Renal pelvis (tissue), 4 donors: ENCODE data around the gene DRAM1. TPM values are rescaled to one million over a fixed set of nuclear protein-coding genes. Genes with fewer than 3 reads are reported as not detected.

ENCODE experiments used
- DNase-seq: peaks from one replicate; pipeline ENCODE4 v3.0.0-alpha.2; 2013
- polyA plus RNA-seq, 3 donors: library from polyadenylated mRNA; unstranded; fragments of 120-200 nt; gene quantifications; one replicate each; pipeline ENCODE4 v1.2.1, GENCODE V29; 2013; ENCODE audit not compliant: insufficient read length in 3 of 3

Gene DRAM1
- polyA plus RNA-seq, 3 donors, result 15.5 to 22.0 (median 20.9) TPM

DNA sequence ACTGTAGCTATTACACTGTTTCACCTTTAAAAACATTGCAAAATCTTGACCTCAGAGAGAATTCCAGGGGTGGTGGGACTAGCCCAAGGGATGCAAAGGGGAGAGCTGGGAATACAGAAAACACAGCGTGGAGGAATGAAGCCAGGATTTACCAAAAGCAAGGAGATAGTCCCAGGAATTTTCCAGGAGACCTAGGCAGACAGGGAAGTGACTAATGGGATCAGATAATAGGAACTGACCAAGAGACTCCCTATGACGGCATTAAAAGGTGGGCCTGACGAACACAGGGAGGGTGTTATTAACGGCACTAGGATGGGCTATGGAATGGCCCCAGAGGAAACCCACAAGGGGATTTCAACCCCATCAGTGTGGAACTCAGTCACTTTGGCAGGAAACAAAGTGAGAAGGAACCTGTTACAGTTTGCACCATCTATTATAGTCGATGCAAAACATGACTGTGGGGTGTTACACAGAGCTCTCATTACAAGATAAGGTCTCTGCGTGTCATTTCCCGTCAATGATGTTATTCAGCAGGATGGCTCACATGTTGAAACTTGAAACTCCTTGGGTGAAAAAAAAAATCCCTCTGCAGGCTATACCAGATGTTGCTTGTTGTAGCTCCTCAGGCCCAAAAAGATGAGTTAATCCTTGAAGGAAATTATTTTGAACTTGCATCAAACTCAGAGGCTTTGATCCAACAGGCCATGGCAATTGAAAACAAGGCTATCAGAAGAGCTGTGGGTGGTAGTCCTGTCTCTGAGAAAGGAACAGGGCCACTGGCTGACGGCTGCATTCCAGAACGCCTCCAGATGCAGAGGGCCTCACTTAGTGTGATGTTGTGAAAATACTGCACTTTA is 58.7 kb downstream of the DRAM1 start:
- peak; percentile 39 for DNase-seq

DNA sequence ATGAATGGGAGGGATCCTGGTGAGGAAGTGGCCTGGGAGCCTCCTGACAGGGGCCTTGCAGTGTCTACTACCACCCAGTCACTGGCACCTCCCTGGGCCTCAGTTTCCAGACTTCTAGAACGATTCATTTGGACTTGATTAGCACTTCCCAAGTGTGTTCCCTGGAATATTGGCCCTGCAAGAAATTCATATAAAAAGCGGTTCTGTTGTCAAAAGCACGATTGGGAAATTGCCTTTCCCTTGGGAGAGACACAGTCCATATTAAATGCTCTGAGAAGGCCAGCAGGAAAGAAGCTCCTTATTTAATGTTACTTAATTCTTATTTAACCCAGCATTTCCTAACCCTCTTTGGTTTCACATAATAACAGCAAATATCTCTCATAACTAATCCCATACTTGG is 61.9 kb downstream of the DRAM1 start:
- DNase-seq, result no peak

DNA sequence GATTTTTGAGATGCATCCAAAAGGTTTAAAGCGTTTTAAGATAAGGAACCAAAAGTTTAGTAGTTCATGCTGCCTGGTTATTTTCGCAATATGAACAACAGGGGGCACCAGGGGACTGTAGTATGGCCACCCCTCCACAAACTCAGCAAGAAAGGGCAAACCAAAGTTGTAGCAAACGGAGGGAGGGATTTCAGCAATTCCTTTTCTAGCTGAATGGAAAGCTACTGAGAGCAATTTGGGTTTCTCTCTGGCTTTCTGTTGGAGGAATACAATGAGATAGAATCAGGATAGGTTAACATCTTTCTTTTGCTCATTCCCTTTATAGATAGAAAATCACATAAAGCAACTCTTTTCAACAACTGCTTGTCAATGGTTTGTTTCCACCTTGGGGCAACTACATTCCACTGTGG is 62.5 kb downstream of the DRAM1 start:
- DNase-seq, result peak; percentile 73

DNA sequence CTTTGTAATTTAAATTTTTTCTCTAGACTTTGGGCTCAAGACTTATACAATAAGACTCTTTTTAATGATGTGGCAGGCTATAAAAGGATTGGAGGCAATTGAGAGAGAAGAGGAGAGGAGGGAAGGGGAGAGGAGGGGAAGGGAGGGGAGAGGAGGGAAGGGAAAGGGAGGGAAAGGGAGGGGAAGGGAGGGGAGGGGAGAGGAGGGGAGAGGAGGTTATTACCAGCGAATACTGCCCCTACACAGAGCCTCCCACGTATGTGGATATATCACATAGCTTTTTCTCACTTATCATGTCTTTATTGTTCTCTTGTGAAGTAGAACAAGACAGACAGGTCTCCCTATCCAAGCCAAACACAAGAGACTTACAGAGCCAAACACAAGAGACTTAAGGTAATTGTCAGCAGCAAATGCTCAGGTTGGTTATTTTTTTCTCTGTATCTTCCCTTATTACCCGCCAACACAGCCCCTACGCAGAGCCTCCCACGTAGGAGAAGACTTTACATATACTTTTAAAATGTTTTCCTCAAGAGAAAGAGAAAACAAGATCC is 63.1 kb downstream of the DRAM1 start:
- DNase-seq, result peak; percentile 10

DNA sequence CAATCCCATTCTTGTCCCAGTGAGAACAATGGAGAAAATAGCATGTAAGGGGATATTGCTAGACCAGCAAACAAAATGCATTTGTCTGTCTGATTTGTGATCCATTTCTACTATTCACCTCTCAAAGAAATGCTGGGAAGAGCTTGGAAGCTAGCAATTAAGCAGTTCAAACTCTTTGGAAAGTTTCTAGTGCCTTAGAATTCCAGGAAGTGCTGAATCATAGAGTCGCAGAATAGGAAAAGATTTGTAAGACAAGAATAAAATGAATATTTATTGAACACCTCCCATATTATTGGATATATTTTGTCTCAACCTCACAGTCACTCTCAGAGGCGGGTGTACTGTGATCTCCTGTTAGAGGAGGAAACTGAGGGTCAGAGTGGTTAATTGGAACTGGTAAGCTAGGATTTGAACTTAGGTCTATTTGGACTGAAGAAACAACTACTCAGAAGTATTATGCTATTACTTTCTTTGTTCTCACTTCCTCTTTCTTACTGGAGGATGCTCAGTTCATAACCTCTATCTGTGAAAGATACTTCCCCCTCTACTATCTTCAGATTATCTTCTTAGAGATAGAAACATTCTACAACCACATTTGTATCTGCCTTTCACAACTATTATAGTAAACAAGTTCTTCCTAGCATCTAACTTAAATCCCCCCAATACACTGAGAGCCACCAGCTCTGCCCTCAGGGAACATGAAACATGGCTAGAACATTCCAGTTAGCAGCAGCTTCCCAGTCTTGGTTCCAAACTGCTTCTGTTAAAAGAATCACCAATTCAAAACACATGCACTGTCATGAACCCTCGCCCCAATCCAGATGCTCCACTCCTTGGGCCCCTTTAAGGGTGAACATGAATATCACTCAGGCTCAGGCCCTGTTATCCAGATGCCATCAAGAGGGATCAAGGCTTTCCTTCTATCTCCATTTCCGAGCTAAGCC is 64.2 kb downstream of the DRAM1 start:
- no peak for DNase-seq

DNA sequence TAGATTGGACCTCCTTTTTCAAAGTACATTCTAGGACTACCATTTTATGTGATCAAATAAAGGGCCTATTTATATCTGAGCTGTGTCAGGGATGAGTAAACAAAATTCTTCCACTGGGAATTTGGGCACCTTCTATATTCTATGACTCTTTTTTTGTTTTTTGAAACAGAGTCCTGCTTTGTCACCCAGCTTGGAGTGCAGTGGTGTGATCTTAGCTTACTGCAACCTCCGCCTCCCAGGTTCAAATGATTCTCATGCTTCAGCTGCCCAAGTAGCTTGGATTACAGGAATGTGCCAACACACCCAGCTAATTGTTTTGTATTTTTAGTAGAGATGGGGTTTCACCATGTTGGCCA is 64.8 kb downstream of the DRAM1 start:
- no peak for DNase-seq

DNA sequence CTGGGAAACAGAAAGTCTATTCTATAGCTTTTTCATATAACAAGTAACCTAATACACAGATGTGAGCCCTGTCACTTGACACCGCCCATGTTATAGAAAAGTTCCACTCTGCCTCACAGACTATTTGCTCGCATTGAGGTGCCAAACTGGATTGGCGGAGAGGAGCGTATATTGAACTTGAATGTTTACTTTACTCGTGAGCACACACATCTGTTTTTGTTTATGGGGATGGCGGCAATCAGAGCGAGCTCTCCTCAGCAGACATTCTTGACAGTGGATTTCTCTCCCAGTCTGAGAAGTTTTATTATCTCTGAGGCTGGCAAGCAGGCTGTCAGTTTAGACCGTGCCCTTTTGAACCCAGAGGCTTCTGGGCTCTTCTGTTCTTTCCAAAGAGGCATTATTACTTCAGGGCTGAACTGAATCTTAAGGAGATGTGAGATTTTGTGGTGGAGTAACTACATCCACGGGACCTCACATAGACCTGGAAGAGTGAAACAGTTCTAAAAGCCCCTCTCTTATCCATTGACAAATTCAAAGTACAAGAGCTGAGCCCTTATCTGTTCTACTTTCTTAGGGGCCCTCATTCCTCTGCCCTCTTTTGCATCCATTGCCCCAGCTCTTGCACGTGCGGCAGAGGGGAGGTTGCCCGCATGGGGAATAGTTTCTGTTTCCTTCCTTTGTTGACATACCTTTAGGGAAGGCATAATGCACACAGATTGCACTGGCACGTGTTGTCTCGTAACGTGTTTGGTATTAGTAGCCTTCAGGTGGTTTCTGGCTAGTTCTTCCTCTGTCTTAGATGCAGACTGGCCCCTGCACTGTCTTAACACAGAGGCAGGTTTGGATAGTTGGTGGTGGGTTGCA is 68.2 kb downstream of the DRAM1 start:
- peak; percentile 16 for DNase-seq

DNA sequence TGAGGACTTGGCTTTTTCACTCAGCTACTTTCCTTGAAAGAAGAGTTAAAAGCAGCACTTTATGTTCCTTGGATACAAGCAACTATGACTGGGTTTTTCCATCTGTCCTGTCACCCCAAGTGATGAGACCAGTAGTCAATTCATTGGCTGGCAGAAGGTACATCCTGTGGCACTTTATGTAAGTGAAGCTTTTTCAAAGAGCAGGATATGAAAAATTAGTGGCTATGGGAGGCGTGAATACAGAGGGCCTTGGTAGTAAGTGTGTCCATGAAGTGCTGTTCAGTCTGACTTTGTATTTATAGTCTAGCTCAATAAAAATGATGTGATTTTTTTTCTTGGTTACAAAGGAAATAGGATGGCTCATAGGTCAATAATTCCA is 68.8 kb downstream of the DRAM1 start:
- no peak for DNase-seq

DNA sequence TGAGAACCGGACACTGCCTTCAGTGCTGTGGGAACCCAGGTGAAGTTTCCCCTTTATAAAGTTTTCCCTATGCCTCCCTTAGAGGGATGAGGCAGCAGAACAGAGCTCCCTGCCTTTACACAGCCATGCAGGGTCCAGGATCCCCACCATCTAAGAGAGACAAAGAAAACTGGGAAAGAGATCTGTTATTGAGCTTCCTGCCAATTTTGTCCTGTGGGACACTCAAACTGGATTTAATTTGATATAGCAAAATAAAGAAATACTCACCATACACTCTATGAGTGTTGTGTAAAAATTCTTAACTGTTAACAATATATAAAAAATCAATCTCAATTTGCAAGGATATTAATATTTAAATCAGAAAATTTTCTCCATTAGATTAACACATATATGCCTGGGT is 69.9 kb downstream of the DRAM1 start:
- no peak for DNase-seq

DNA sequence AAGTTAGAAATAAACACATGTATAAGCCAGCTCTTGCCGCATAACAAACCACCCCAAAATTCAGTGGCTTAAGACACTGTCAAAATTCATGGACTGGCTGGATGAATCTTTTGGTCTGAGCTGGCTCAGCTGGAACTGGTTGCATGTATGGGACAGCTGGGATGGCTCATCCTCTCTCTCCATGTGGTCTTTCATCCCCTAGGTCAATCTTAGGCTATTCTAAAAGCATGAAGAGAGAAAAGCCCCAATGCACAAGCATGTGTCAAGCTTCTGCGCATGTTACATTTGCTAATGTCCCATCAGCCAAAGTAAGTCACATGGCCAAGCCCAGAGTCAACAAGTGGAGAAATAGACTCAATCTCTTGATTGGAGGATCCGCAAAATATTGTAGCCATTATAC is 71.0 kb downstream of the DRAM1 start:
- DNase-seq, result no peak

DNA sequence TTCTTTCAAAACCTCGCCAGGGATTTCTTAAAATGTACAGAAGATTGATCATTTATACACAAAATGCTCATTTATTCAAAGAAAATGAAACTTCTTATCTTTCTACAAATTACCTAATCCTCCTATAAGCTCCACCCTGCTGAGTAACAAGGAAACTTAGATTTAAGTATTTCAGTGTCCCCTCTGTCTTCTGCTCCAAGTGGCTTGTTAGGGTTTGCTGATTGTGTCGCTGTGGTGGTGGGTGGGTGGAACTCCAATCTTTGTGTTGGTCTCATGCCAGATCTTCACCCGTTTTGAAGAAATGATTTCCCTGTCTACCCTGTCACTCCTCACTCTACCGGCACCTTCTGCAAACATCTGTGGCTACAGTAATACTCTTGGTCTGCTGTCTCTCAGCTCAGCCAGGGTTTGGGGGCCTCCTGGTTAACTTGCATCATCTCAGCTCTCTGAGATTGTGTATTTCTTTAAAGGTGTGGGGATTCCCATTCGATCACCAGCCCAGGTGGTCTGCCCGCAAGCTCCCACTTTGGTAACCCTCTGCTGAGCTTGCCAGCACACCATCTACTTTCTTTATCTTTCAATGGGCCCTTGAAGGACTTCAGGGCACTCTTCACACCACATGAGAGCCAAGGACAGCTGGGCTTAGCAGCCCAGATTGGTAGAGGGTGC is 73.8 kb downstream of the DRAM1 start:
- no peak for DNase-seq

DNA sequence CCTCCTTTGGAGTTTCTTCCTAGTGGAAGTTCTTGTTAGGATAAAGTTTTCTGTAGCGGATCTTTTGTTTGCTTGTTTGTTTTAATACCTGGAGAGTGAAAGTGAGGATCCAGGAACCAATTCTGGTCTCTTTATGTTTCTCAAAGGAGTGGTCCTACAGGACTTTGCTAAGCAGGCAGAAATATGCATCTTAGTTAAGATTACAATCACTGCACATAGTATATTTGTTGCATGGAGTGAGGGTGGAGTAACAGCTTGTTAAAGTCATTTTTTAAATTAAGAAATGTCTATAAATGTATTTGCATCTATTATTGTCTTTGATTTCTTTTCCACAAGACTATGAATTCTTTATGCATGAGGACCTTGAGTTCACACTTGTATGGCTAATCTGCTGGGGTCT is 76.7 kb downstream of the DRAM1 start:
- no peak for DNase-seq

DNA sequence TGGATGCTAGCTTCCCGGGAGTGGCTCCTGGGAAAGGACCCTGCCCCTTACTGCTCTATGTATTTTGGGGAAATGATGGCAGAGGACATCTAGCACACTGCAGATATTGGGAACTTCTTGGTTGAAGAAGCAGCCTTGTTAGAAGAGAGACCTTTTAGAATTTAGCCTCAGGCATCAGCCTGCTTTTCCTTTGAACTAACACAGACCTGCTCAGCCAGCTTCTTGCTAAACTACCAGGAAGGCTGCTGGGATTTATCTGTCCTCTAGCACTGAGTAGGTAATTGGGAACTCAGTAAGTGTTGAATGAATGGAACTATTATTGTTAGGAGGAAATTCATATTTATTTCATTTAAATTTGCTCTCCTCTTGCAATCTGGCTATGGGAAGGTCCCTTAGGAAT is 77.3 kb downstream of the DRAM1 start:
- DNase-seq, result no peak

DNA sequence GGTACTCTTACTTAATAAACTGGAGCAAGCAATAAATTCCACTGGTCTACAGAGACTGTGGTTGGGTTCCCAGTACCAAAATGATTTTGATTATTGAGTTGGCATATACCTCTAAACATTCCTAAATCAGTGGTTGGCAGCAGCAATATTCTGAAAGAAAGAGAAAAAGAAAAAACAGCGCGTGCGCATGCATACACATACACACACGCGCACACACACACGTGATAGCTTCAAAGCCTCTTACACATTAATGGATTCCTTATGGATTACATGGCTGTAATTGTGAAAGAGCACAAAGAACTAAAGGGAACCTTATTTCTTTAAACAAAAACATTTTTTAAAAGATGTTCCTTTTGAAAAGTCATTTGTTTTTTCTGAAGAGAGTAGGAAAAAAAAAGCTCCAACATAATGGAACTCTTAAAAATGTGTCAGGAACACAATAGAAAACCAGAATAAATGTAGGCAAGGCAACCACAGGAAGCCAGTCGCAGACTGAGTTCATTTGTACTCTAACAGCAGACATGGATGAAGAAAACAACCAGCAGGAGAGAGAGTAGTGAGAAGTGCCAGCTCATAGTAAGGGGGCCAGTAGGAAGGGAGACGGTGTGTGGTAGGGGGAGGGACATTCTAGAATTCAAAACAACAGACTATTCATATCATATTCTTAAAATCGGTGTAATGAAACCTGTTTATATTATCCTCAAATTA is 80.0 kb downstream of the DRAM1 start:
- DNase-seq, result no peak

DNA sequence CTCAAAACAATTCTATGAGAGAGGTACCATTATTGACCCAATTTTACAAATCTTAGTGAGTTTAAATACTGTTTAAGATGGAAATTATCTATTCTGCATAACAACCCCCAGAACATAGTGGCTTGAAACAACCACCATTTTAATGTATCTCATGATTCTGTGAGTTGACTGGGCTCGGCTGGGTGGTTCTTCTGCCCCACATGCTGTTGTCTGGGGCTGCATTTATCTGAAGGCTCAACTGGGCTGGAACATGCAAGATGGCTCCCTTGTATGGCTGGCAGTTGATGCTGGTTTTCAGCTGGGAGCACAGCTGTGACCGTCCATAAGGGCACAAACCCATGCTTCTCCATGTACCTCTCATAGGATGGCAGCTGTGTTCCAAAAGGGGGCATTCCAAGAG is 82.2 kb downstream of the DRAM1 start:
- DNase-seq, result no peak

DNA sequence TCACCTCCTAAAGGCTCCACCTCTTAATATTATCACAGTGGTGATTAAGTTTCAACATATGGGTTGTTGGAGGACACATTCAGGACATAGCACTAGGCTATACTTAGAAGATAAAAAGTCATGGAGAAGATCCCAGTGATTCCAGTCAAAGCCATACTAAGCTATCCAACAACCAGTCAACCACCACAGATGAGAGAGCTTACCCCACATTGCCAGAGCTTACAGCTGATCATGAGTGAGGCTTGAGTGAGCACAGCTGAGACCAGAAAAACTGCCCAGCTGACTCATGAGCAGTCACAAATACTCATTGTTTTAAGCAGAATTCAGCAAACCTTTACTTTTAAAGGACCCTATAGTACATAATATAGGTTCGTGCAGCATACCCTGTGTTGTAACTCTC is 85.1 kb downstream of the DRAM1 start:
- no peak for DNase-seq

DNA sequence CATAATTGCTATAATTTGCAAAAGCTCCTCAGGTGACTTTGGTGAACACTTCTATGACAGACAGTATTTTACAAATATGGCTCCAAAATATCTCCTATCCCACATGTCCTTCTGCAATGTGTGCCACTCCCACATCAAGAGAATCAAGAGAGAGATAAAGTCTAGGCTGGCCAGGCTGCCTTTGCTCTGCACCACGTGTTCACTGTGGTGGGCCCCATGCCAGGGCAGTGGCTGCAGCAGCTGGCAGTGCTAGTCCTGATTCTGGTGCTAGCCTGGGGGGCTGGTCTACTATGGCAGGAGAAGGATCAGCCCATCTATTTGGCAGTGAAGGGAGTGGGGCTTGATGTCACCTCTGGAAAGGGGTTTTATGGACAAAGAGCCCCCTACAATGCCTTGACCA is 86.3 kb downstream of the DRAM1 start:
- DNase-seq, result no peak

DNA sequence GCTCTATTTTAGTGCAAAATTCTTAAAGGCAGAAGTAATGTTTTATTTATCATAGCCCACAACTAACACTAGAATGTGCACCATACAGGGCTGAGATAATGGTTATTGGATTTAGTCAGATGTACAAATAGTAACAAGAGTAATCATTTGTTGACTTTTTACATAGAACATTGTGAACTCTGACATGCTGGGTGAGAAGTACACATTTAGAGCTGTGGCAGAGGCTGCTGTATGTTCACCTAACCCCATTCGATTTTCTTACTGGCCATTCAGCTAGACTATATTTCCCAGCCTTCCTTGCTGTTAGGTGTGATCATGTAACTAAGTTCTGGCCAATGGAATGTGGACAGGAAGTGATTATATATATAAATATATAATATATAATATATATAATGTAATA is 89.1 kb downstream of the DRAM1 start:
- DNase-seq, result no peak

DNA sequence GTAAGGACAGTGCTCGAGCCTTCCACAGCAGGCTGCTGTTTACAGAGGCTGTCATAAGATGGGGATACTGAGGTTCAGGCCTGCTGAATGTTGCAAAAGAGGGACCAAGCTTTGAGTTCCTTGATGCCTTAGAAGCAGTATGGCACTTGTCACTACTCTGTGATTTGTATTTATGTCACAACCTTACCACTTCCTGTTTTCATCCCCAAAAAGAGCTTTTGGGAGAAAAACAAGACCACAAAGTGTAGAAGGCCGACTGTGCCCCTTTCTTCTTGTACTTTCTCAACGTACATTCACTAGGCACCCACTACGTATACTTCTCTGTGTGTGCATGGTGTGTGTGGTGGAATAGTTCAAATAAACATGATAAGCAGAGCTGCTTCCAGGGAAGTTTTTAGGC is 90.1 kb downstream of the DRAM1 start:
- DNase-seq, result no peak

DNA sequence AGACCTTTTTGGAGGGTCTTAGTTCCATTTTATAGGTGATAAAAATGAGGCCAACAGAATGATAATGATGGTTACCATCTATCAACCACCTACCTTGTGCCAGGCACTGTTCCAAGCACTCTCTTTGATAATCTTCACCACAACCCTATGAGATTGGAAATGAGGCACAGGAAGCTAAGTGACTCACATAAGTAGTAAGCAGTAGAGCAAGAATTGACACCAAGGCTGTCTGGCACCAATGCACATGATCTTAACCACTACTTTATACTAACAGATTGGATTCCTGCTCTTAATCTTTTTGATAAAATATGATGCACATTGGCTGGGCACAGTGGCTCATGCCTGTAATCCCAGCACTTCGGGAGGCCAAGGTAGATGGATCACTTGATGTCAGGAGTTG is 91.4 kb downstream of the DRAM1 start:
- no peak for DNase-seq
